Skeletal muscle cell (primary cell): ENCODE measurements around the gene NAV1.
A peak's percentile ranks its signal among the peaks of the same experiment; 100 is the strongest.
"Not testable (repeated sequence)": the region's sequence is repeated elsewhere in the genome, so short reads cannot be mapped to it uniquely, and the experiment has no call there.

Source experiments
- DNase-seq: peaks from one replicate; pipeline ENCODE4 v3.0.0-alpha.2; 2010; ENCODE audit warnings: low read depth
- H3K4me3 ChIP-seq: 2 replicates; pipeline ENCODE4 v1.5.1; 2011; ENCODE audit warnings: low read depth, mild to moderate bottlenecking, control low read depth, low read length, moderate library complexity

The NAV1 gene

GRCh38 chr1:201539561-201540431 is 869 bp downstream of the NAV1 start:
- H3K4me3 ChIP-seq, result peak overlapping the region; percentile 86
- DNase-seq, result no peak

DNA sequence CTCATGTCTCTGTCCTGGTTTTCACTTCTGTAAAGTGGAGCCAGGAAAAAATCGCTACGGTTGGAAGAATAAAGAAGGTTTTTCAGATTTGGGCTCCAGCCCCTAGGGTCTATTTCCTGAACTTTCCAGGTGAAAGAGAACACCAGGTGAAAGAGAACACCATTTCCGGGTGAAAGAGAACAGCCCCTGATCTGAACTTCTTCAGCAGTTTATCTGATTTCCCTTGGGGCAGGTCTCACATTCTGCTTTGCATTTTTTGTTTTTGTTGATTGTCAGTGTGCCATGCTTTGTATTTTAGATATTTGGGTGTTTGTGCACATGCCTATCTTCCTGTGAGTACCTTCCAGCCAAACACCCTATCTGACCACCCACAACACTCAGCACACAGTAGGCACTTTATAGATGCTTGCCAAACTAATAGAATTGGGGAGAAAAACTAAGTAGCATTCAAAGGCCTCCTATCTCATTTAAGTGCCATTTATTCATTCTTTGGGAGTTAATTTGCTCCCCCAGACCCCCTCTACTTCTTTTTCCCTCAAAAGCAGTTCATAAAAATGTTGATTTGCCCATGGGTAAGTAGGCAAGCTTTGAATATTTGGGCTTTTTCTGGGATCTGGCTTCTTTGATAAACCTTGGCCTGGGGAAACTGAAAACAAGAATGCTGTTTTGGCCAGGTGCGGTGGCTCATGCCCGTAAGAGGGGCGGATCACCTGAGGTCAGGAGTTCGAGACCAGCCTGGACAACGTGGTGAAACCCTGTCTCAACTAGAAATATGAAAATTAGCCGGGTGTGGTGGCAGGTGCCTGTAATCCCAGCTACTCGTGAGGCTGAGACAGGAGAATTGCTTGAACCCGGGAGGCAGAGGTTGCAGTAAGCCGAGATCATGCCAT is 2.2 kb downstream of the NAV1 start:
- peak overlapping the region; percentile 86 for H3K4me3 ChIP-seq
- no peak for DNase-seq

DNA sequence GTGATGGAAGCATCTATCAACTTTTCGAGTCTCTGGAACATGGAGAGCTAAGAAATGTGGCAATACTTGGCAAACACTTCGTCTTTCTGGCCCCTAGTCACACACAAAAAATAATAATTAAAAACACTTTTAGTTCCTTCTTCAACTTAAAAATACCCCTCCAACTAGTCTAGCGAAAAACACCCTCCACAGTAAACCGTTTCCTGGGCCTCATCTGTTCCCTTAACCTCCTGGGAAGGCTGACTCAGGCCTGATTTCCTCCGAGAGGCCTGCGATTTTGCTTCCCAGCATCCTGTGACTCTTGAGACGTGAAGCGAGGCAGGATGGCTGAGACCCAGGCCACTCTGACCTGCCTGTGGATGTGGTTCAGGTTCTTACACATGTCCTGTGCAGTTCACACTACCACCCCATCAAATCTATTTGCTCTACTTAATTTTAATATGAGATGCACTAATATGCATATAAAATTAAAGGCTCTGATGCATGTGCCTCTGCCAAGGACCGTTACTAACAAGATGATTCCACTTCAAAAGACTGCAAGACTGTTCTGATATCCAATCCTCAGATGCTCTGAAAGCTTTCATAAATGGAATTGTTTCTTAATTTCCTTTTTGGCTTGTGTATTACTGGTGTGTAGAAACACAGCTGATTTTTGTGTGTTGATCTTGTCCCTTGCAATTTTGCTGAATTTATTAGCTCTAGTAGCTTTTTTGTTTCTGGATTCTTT is 3.5 kb downstream of the NAV1 start:
- peak overlapping the region; percentile 86 for H3K4me3 ChIP-seq
- DNase-seq, result no peak

GRCh38 chr1:201543871-201544642 is 5.1 kb downstream of the NAV1 start:
- DNase-seq, result no peak

DNA sequence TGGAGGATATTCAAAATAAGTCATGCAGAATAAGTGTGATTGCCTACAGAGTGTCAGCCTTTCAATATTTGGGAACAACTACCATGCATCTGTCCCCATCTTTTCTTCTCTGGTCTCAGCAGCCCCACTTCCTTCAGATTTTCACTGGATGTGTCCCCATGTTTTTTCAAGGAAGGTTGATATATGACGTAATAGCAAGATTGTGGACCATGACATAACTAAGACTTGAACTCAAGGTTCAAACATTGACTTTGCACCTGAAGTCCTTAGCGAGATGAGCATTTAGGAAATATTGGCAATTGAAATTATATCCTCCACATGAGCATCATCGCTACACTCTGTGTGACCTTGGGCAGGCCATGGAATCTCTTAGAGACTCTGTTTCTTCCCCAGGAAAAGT is 5.8 kb downstream of the NAV1 start:
- DNase-seq, result no peak

More at GRCh38 chr1:201543871-201544642, 5.1 kb downstream of the NAV1 start:
- no peak overlapping the region for H3K4me3 ChIP-seq

GRCh38 chr1:201545851-201546492 is 7.0 kb downstream of the NAV1 start:
- no peak overlapping the region for H3K4me3 ChIP-seq
- DNase-seq, result no peak

More for the DNA sequence above, 5.8 kb downstream of the NAV1 start:
- H3K4me3 ChIP-seq, result no peak overlapping the region

DNA sequence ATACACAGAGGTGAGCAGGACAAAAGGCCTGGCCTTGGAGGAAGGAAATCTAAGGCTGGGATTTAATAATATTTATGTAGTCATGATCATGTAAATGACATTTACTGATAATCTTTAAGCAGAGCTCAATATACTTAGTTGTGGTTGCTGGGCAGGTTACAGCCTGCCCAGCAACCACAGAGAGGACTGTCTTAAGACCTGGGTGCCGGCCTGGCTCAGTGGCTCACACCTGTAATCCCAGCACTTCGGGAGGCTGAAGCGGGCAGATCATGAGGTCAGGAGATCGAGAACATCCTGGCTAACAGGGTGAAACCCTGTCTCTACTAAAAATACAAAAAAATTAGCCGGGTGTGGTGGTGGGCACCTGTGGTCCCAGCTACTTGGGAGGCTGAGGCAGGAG is 10.6 kb downstream of the NAV1 start:
- not testable (repeated sequence) for H3K4me3 ChIP-seq, DNase-seq

DNA sequence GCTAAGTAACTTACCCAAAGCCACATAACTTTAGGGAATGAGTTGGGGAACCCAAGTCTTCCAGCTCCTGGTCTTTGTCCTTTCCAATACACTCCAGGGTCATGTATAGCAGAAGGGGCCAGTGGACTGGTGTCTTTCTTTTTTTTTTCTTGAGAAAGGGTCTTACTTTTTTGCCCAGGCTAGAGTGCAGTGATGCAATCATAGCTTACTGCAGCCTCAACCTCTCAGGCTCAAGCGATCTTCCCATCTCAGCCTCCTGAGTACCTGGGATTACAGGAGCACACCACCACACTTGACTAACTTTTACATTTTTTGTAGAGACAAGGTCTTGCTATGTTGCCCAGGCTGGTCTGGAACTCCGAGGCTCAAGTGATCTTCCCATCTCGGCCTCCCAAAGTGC is 12.2 kb downstream of the NAV1 start:
- no peak for DNase-seq
- no peak overlapping the region for H3K4me3 ChIP-seq

GRCh38 chr1:201551877-201552731 is 13.2 kb downstream of the NAV1 start:
- DNase-seq, result no peak
- H3K4me3 ChIP-seq, result no peak overlapping the region

DNA sequence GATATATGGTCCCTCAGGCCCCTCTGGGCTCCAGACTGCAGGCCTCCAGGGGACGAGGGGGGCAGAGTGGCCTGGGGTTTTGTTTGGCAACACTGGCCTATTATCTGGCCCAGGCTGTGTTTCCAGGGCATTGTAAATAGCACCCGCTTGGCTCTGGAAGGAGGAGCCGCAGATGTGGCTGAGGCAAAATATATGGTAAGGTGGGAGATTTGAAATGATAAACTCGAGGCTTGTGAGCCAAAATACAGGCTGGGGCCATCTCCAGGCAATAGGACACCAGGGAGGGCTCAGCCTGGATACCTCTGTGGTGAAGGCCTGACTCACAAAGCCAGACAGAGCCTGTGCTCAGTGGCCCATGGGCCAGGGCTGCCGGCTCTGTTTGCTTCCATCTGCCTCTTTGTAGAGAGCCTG is 14.0 kb downstream of the NAV1 start:
- DNase-seq, result no peak
- H3K4me3 ChIP-seq, result no peak overlapping the region

DNA sequence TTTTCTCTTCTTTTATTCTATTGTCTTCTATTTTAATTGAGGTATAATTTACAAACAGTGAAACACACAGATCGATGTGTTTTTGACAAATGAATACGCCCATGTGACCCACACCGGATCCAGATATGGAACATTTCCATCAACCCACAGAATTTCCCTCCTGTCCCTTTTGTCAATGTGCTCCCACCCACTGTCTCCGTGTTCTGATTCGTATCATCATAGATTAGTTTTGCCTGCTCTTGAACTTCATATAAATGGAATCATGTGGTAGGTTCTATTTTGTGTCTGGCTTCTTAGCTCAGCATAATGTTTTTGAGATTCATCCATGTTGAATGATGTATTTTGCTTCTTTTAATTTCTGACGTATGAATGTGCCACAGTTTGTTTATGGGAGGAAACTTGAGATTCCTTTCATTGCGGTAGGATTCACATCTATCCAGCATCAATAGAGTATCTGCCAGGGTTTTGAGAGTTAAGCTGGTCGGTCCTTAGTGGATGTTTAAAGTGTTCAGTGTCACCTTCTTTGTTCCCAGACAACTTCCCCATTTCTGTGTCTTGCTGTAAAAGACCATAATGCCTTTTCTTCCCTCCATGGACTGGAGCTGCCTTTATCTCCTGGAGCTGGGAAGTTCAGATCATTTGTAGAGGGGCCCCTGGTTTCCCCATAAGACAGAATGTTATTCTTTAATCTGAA is 14.7 kb downstream of the NAV1 start:
- no peak overlapping the region for H3K4me3 ChIP-seq
- no peak for DNase-seq

DNA sequence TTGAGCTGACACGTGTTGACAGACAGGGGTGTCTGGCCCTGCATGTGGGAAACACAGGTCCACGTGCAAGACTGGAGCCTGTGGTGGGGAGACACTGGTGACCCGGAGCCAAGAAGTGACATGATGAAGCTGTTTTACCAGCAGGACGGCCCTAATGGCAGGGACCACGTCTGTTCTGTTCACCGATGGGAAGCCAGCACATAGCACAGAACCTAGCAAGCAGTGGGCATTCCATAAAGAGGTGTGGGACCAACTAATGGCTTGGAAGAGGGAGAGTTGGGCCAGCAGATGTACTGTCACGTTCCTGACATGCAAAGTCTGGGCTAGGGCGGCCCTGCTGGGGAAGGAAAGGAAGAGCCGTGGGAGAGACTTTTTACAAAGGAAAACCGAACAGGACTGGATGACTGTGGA is 15.3 kb downstream of the NAV1 start:
- no peak for DNase-seq

GRCh38 chr1:201554789-201555592 is 16.1 kb downstream of the NAV1 start:
- no peak overlapping the region for H3K4me3 ChIP-seq

More for the DNA sequence above, 15.3 kb downstream of the NAV1 start:
- H3K4me3 ChIP-seq, result no peak overlapping the region

GRCh38 chr1:201555593-201555945 is 16.6 kb downstream of the NAV1 start:
- no peak for DNase-seq
- H3K4me3 ChIP-seq, result no peak overlapping the region

More at GRCh38 chr1:201554789-201555592, 16.1 kb downstream of the NAV1 start:
- DNase-seq, result no peak

DNA sequence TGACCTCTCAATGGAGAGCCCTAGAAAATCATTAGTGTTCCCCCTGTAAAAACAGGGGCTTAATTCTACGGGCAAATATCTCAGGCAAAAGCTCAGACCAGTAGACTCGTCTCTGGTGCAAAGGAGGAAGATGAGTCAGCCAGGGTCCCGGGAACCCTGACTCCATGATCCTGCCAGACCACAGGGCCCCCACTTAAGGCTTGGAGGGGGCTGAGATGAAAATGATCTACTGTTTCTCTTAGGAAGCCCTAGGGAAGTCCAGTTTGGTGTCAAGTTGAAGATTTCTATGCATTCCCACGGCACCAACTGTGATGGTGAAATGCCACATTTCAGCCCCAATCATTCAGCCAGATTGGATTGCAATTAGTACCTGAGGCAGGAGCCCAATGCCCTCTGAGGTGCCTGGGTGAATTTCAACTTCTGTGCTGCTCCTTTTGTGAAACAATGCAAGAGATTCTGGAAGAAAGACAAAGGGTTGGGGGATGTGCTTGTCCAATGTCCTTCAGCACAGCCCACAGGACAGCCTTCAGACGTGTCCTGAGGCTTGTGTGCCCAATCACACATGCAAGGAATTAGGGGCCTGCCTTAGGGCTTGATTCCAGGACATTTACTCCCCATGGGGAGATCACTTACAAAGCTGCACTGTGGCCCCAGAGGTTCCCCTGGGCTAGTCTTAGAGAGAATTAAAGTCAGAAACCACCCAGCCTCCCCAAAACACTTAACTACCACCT is 18.1 kb downstream of the NAV1 start:
- no peak for DNase-seq
- H3K4me3 ChIP-seq, result no peak overlapping the region

DNA sequence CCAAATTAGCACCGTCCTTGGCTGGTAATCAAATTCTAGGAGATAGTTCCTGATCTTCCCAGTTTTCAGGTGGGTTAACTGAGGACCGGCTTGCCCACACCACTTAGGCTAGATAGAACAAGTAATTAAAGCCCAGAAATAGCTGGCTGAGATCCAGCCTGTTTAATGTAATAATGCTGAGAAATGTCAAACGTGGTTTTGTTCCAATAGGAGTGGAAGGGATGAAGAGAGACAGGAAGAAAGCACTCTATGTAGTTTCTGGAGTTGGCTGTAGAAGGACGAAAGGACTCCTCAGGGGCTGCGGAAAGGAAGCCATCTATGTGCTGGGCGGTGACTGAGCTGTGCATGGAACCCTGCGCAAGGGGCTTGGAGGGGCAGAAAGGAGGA is 18.6 kb downstream of the NAV1 start:
- no peak overlapping the region for H3K4me3 ChIP-seq
- DNase-seq, result no peak
